B cell (primary cell): ENCODE data around the gene CCDC50. TPM values are rescaled to one million over a fixed set of nuclear protein-coding genes. Genes with fewer than 3 reads are reported as not detected.

ENCODE experiments used
- ATAC-seq: fragments of 200-7000 bp; cut with Tn5 transposase; one replicate; pipeline ENCODE4 v1.10.0; 2021; ENCODE audit warnings: low read depth, mild to moderate bottlenecking, moderate number of reproducible peaks, moderate library complexity
- CTCF ChIA-PET: fragments of 350-600 bp; sonication (Branson Sonifier 250); formaldehyde crosslinking; loops from one replicate; lab custom pipeline; 2021; ENCODE audit warnings: antibody characterized with exemption, inconsistent platforms; lab: Charles Lee
- POLR2A ChIA-PET: fragments of 350-600 bp; sonication (Branson Sonifier 250); formaldehyde crosslinking; loops from one replicate; lab custom pipeline; 2021; ENCODE audit warnings: antibody characterized with exemption; lab: Charles Lee
- DNase-seq: peaks from one replicate; pipeline ENCODE4 v3.0.0; 2013
- H2AFZ ChIP-seq: 2 replicates; pipeline ENCODE4 v1.6.1; 2012; ENCODE audit warnings: mild to moderate bottlenecking, low read depth, low read length; ENCODE audit not compliant: insufficient read depth, poor library complexity, severe bottlenecking
- H3K27ac ChIP-seq, 2 donors: 1 replicate in 1 of 2; 2 replicates in 1 of 2; pipeline ENCODE4 v1.5.1; 2012 to 2013; ENCODE audit warnings: low read length in 2 of 2, mild to moderate bottlenecking in 2 of 2, moderate library complexity in 1 of 2
- H3K27me3 ChIP-seq, 4 experiments: fragments of 200-600 bp in 1 of 4; sonication (generic) in 1 of 4; replicated peaks in 1 of 4; 1 replicate in 2 of 4; 2 replicates in 2 of 4; pipeline versions ENCODE4 v1.6.1 to v1.7.0; 2013 to 2016; ENCODE audit warnings: low read length in 3 of 4, mild to moderate bottlenecking in 2 of 4, mixed read lengths in 1 of 4, moderate library complexity in 1 of 4; ENCODE audit not compliant: insufficient read depth in 4 of 4, control insufficient read depth in 3 of 4; ENCODE audit errors: control extremely low read depth in 1 of 4
- H3K36me3 ChIP-seq, 2 experiments: replicated peaks in 1 of 2; 1 replicate in 1 of 2; 2 replicates in 1 of 2; pipeline versions ENCODE4 v1.6.1 to v1.7.1; 2013; ENCODE audit warnings: low read length in 1 of 2; ENCODE audit not compliant: insufficient read depth in 2 of 2, control insufficient read depth in 1 of 2; ENCODE audit errors: control extremely low read depth in 1 of 2, extremely low read depth in 1 of 2
- H3K4me1 ChIP-seq, 2 donors: fragments of 200-600 bp in 1 of 2; sonication (generic) in 1 of 2; 1 replicate in 1 of 2; 2 replicates in 1 of 2; pipeline versions ENCODE4 v1.5.1 to v1.6.1; 2013 to 2017; ENCODE audit warnings: low read length in 2 of 2; ENCODE audit not compliant: control insufficient read depth in 2 of 2, insufficient read depth in 2 of 2
- H3K4me2 ChIP-seq: replicated peaks from 2 replicates; pipeline ENCODE3; 2012; ENCODE audit warnings: mild to moderate bottlenecking, low read depth, low read length; ENCODE audit not compliant: poor library complexity, severe bottlenecking
- H3K4me3 ChIP-seq, 5 experiments: fragments of 200-600 bp in 1 of 5; sonication (generic) in 1 of 5; 1 replicate in 3 of 5; 2 replicates in 2 of 5; pipeline versions ENCODE4 v1.5.1 to v1.7.0; 2011 to 2016; ENCODE audit warnings: low read length in 4 of 5, mild to moderate bottlenecking in 4 of 5, low read depth in 2 of 5, control low read depth in 1 of 5, moderate library complexity in 1 of 5; ENCODE audit not compliant: insufficient read depth in 1 of 5; ENCODE audit errors: control extremely low read depth in 1 of 5, extremely low read depth in 1 of 5
- H3K79me2 ChIP-seq: fragments of 200-600 bp; sonication (generic); one replicate; pipeline ENCODE4 v1.6.0; 2016; ENCODE audit warnings: low read length; ENCODE audit not compliant: control insufficient read depth, insufficient read depth
- H3K9ac ChIP-seq: fragments of 200-600 bp; sonication (generic); 2 replicates; pipeline ENCODE4 v1.6.1; 2017; ENCODE audit warnings: mild to moderate bottlenecking, low read length, moderate library complexity
- H3K9me3 ChIP-seq, 3 donors: one replicate each; pipeline versions ENCODE4 v1.6.1 to v1.7.1; 2013; ENCODE audit warnings: low read length in 2 of 3; ENCODE audit not compliant: control insufficient read depth in 2 of 3, insufficient read depth in 1 of 3; ENCODE audit errors: control extremely low read depth in 1 of 3
- H4K20me1 ChIP-seq: 2 replicates; pipeline ENCODE4 v1.6.0; 2012; ENCODE audit warnings: mild to moderate bottlenecking, low read length; ENCODE audit not compliant: insufficient read depth, control insufficient read depth, poor library complexity, severe bottlenecking
- H3K27ac Mint-ChIP-seq: one replicate; pipeline ENCODE4 v1.8.0; 2021; ENCODE audit warnings: mixed read lengths
- H3K27me3 Mint-ChIP-seq: one replicate; pipeline ENCODE4 v1.8.0; 2021; ENCODE audit warnings: mixed read lengths
- H3K4me1 Mint-ChIP-seq: one replicate; pipeline ENCODE4 v1.8.0; 2021; ENCODE audit warnings: mixed read lengths
- H3K4me3 Mint-ChIP-seq: one replicate; pipeline ENCODE4 v1.8.0; 2021; ENCODE audit warnings: mixed read lengths
- H3K9me3 Mint-ChIP-seq: one replicate; pipeline ENCODE4 v1.8.0; 2022; ENCODE audit warnings: mixed read lengths; ENCODE audit not compliant: insufficient read depth
- EZH2 ChIP-seq: IDR thresholded peaks from 2 replicates; pipeline ENCODE4 v1.6.1; 2012; ENCODE audit warnings: borderline replicate concordance, low read depth, mild to moderate bottlenecking, moderate library complexity, low read length; ENCODE audit not compliant: insufficient read depth, poor library complexity, severe bottlenecking
- WGBS: methylation state at CpG from one replicate; pipeline ENCODE4 v1.1.5; 2013; ENCODE audit warnings: missing lambda C conversion rate; ENCODE audit not compliant: insufficient coverage; 5-methylcytosine and 5-hydroxymethylcytosine counted together
- intact Hi-C: fragments of 100-400 bp; cut with micrococcal nuclease; formaldehyde crosslinking; loops from one replicate; pipeline ENCODE4 v1.10.0; 2022
- polyA plus RNA-seq: library from polyadenylated mRNA; depleted of rRNA; stranded (reverse); fragments of >200 nt; gene quantifications from 2 replicates; pipeline ENCODE4 v1.2.3, GENCODE V29; 2012
- total RNA-seq, 2 donors: library from RNA; stranded (reverse); fragments of 120-200 nt in 1 of 2; gene quantifications; 1 replicate in 1 of 2; 2 replicates in 1 of 2; pipeline versions ENCODE4 v1.2.3 to v1.2.4, GENCODE V29; 2013 to 2022
- TF ChIP-seq, protein P1 (sequence below): fragments of 200-600 bp; IDR thresholded peaks from one replicate; pipeline ENCODE4 v1.8.0; 2022; ENCODE audit warnings: antibody characterized with exemption, mild to moderate bottlenecking

The CCDC50 gene
- total and polyA plus RNA-seq, 2 donors (not counting 1 experiment from before 2014, with no cell fraction given) = 48.7 to 121 TPM

DNA sequence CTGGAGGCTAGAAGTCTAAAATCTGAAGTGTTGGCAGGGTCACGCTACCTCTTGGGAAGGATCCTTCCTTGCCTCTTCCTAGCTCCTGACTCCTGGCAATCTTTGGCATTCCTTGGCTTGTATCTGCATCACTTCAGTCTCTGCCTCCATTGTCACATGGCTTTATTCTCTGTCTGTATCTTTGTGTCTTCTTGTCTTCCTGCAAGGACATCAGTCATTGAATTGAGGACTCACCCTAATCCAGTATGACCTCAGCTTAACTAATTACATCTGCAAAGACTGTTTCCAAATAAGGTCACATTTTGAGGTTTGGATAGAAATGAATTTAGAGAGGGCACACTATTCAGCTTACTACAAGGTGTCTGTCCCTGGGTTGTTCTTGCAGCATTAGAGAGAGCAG lies 32.3 kb downstream of the CCDC50 start:
- Histone ChIP-seq H3K9me3 (no peaks in the 10 kb centered on the region), H3K4me1 (peaks cover 13 to 14% of the 10 kb centered on the region in 2 donors), H3K36me3 (peaks cover 10 to 98% of the 10 kb centered on the region in 2 experiments), H3K79me2 (peaks cover 34% of the 10 kb centered on the region), H3K9ac (no peak overlapping the region), H3K27ac (peak overlapping the region in 1 of 2 donors; percentile 54), H3K4me3 (no peak overlapping the region), H2AFZ (no peak overlapping the region), H4K20me1 (no peaks in the 10 kb centered on the region), H3K27me3 (no peaks in the 10 kb centered on the region), H3K4me2 (no peak overlapping the region)
- ATAC-seq = no peak
- WGBS = 100% methylated on average over 1 of the region's 1 CpG
- intact Hi-C loops = no loop called here
- Mint-ChIP-seq H3K27ac (peak overlapping the region; percentile 2), H3K9me3 (no peaks in the 10 kb centered on the region), H3K4me1 (peaks cover 41% of the 10 kb centered on the region), H3K4me3 (no peak overlapping the region), H3K27me3 (no peaks in the 10 kb centered on the region)
- CTCF ChIA-PET = interaction anchor here (0.7 kb wide), 1 partner anchor 25 kb away, joined by 3 read pairs; no protein-coding TSS in a partner anchor
- POLR2A ChIA-PET = no interaction called here
- TF ChIP-seq, protein P1, sequence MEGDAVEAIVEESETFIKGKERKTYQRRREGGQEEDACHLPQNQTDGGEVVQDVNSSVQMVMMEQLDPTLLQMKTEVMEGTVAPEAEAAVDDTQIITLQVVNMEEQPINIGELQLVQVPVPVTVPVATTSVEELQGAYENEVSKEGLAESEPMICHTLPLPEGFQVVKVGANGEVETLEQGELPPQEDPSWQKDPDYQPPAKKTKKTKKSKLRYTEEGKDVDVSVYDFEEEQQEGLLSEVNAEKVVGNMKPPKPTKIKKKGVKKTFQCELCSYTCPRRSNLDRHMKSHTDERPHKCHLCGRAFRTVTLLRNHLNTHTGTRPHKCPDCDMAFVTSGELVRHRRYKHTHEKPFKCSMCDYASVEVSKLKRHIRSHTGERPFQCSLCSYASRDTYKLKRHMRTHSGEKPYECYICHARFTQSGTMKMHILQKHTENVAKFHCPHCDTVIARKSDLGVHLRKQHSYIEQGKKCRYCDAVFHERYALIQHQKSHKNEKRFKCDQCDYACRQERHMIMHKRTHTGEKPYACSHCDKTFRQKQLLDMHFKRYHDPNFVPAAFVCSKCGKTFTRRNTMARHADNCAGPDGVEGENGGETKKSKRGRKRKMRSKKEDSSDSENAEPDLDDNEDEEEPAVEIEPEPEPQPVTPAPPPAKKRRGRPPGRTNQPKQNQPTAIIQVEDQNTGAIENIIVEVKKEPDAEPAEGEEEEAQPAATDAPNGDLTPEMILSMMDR = no peak
- no peak for TF ChIP-seq EZH2
- no peak for DNase-seq

DNA sequence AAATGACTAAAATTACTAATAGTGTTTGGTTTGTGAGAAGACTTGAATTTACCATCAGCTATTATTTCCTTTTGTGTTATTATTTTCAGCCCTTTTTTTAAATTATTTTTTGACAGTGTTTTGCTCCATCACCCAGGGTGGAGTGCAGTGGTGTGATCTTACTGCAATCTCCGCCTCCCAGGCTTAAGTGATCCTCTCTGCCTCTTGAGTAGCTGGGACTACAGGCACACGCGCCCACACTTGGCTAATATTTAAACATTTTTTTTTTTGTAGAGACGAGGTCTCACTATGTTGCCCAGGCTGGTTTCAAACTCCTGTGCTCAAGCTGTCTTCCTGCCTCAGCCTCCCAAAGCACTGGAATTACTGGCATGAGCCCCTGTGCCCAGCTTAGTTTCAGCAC lies 32.8 kb downstream of the CCDC50 start:
- no peak for ATAC-seq
- H3K27me3 Mint-ChIP-seq = no peaks in the 10 kb centered on the region
- WGBS = 89% methylated on average over 1 of the region's 4 CpGs

More for the DNA sequence above, 32.8 kb downstream of the CCDC50 start:
- H3K4me2 ChIP-seq = no peak overlapping the region
- no peak overlapping the region for H3K4me3 ChIP-seq
- intact Hi-C loops = no loop called here
- H4K20me1 ChIP-seq = no peaks in the 10 kb centered on the region
- no peak overlapping the region for H3K9ac ChIP-seq
- no peaks in the 10 kb centered on the region for H3K9me3 ChIP-seq
- DNase-seq = no peak
- no peak overlapping the region for H2AFZ ChIP-seq
- CTCF ChIA-PET = interaction anchor here (0.7 kb wide), 1 partner anchor 26 kb away, joined by 3 read pairs; no protein-coding TSS in a partner anchor
- H3K27me3 ChIP-seq = no peaks in the 10 kb centered on the region
- peaks cover 13 to 98% of the 10 kb centered on the region in 2 experiments for H3K36me3 ChIP-seq
- no peaks in the 10 kb centered on the region for H3K9me3 Mint-ChIP-seq
- H3K79me2 ChIP-seq = peaks cover 28% of the 10 kb centered on the region
- H3K4me1 Mint-ChIP-seq = peaks cover 36% of the 10 kb centered on the region
- TF ChIP-seq, protein P1 = no peak
- no peak for TF ChIP-seq EZH2
- no peak overlapping the region for H3K4me3 Mint-ChIP-seq
- peaks cover 8 to 10% of the 10 kb centered on the region in 2 donors for H3K4me1 ChIP-seq
- POLR2A ChIA-PET = no interaction called here
- peak overlapping the region; percentile 47 for H3K27ac Mint-ChIP-seq
- H3K27ac ChIP-seq = peak overlapping the region in 1 of 2 donors; percentile 54
